Liver (tissue), 9 donors: ENCODE results near the gene GTF2H1. TPM values are rescaled to one million over a fixed set of nuclear protein-coding genes. Genes with fewer than 3 reads are reported as not detected.

ENCODE experiments used
- DNase-seq: peaks from one replicate; pipeline ENCODE4 v3.0.0-alpha.2; 2017; ENCODE audit warnings: low spot score
- H3K27ac ChIP-seq, 2 donors: one replicate each; pipeline ENCODE4 v1.7.0; 2013; ENCODE audit warnings: inconsistent platforms in 2 of 2, low read length in 2 of 2, control low read depth in 1 of 2, low read depth in 1 of 2, mild to moderate bottlenecking in 1 of 2
- H3K27me3 ChIP-seq, 4 donors: one replicate each; pipeline versions ENCODE4 v1.6.1 to v1.7.0; 2013; ENCODE audit warnings: low read length in 3 of 4, inconsistent platforms in 1 of 4, mild to moderate bottlenecking in 1 of 4, moderate library complexity in 1 of 4; ENCODE audit not compliant: control insufficient read depth in 4 of 4, insufficient read depth in 4 of 4
- H3K36me3 ChIP-seq, 4 donors: one replicate each; pipeline versions ENCODE4 v1.6.1 to v1.7.0; 2013; ENCODE audit warnings: low read length in 3 of 4, mild to moderate bottlenecking in 3 of 4, low read depth in 1 of 4, moderate library complexity in 1 of 4; ENCODE audit not compliant: control insufficient read depth in 4 of 4, insufficient read depth in 3 of 4
- H3K4me1 ChIP-seq, 4 donors: one replicate each; pipeline versions ENCODE4 v1.6.1 to v1.7.0; 2013; ENCODE audit warnings: low read length in 3 of 4, mild to moderate bottlenecking in 3 of 4, moderate library complexity in 1 of 4; ENCODE audit not compliant: control insufficient read depth in 4 of 4, insufficient read depth in 4 of 4
- H3K4me3 ChIP-seq, 3 donors: one replicate each; pipeline versions ENCODE4 v1.6.1 to v1.7.0; 2013; ENCODE audit warnings: low read length in 3 of 3, control low read depth in 1 of 3, low read depth in 1 of 3, mild to moderate bottlenecking in 1 of 3
- H3K9ac ChIP-seq, 2 donors: one replicate each; pipeline ENCODE4 v1.7.0; 2013; ENCODE audit warnings: low read length in 2 of 2, mild to moderate bottlenecking in 2 of 2, moderate library complexity in 2 of 2, control low read depth in 1 of 2, low read depth in 1 of 2
- H3K9me3 ChIP-seq, 4 donors: one replicate each; pipeline versions ENCODE4 v1.6.1 to v1.7.0; 2013; ENCODE audit warnings: low read length in 3 of 4; ENCODE audit not compliant: control insufficient read depth in 4 of 4
- ATF3 ChIP-seq: IDR thresholded peaks from 2 replicates; pipeline ENCODE4 v1.6.1; 2016; ENCODE audit warnings: antibody characterized with exemption
- CTCF ChIP-seq: fragments of 150-350 bp; IDR thresholded peaks from 2 replicates; pipeline ENCODE4 v1.5.1; 2017; ENCODE audit warnings: improper control_type of control experiment, low read depth, low read length; ENCODE audit not compliant: missing input control
- FOXA1 ChIP-seq: IDR thresholded peaks from 2 replicates; pipeline ENCODE4 v1.6.1; 2016; ENCODE audit warnings: antibody characterized with exemption
- FOXA2 ChIP-seq: IDR thresholded peaks from 2 replicates; pipeline ENCODE4 v1.6.1; 2016; ENCODE audit warnings: antibody characterized with exemption
- GABPA ChIP-seq, 2 donors: IDR thresholded peaks in 1 of 2; conservative IDR thresholded peaks in 1 of 2; 2 replicates each; pipeline ENCODE4 v1.6.1; 2016; ENCODE audit warnings: antibody characterized with exemption in 2 of 2, mild to moderate bottlenecking in 1 of 2, moderate library complexity in 1 of 2
- HNF4A ChIP-seq, 2 donors: conservative IDR thresholded peaks; 2 replicates each; pipeline ENCODE4 v1.6.1; 2016; ENCODE audit warnings: antibody characterized with exemption in 2 of 2, mild to moderate bottlenecking in 2 of 2
- HNF4G ChIP-seq: IDR thresholded peaks from 2 replicates; pipeline ENCODE4 v1.6.1; 2016; ENCODE audit warnings: antibody characterized with exemption
- JUND ChIP-seq, 2 donors: IDR thresholded peaks; 2 replicates each; pipeline ENCODE4 v1.6.1; 2016; ENCODE audit warnings: antibody characterized with exemption in 2 of 2
- MAX ChIP-seq: IDR thresholded peaks from 2 replicates; pipeline ENCODE4 v1.6.1; 2016; ENCODE audit warnings: antibody characterized with exemption
- NR2F2 ChIP-seq: IDR thresholded peaks from 2 replicates; pipeline ENCODE4 v1.6.1; 2016; ENCODE audit warnings: antibody characterized with exemption
- RAD21 ChIP-seq, 2 donors: IDR thresholded peaks; 2 replicates each; pipeline ENCODE4 v1.6.1; 2016; ENCODE audit warnings: antibody characterized with exemption in 2 of 2, mild to moderate bottlenecking in 2 of 2
- RXRA ChIP-seq, 2 donors: IDR thresholded peaks; 2 replicates each; pipeline ENCODE4 v1.6.1; 2017 to 2018; ENCODE audit warnings: antibody characterized with exemption in 2 of 2, mild to moderate bottlenecking in 1 of 2
- SP1 ChIP-seq: IDR thresholded peaks from 2 replicates; pipeline ENCODE4 v1.6.1; 2018; ENCODE audit warnings: antibody characterized with exemption, mild to moderate bottlenecking
- TAF1 ChIP-seq: conservative IDR thresholded peaks from 2 replicates; pipeline ENCODE4 v1.6.1; 2016; ENCODE audit warnings: antibody characterized with exemption, mild to moderate bottlenecking
- YY1 ChIP-seq: IDR thresholded peaks from 2 replicates; pipeline ENCODE4 v1.6.1; 2016; ENCODE audit warnings: antibody characterized with exemption, mild to moderate bottlenecking
- ZBTB33 ChIP-seq: IDR thresholded peaks from 2 replicates; pipeline ENCODE4 v1.6.1; 2016; ENCODE audit warnings: antibody characterized with exemption
- WGBS: extraction: QIAGEN DNeasy Blood & Tissue Kit; methylation state at CpG from one replicate; pipeline ENCODE4 v1.1.7; 2013; 5-methylcytosine and 5-hydroxymethylcytosine counted together
- polyA plus RNA-seq, 2 donors: library from polyadenylated mRNA; stranded (reverse) in 1 of 2; unstranded in 1 of 2; fragments of 200-250 nt in 1 of 2; fragments of >200 nt in 1 of 2; fragmentation: Nextera tagmentation in 1 of 2; extraction: Ambion mirVana in 1 of 2; gene quantifications; one replicate each; pipeline versions ENCODE4 v1.2.1 to v1.2.3, GENCODE V29; 2013 to 2015
- total RNA-seq, 2 donors: library from RNA; depleted of rRNA; stranded (reverse); fragments of >200 nt; gene quantifications; one replicate each; pipeline ENCODE4 v1.2.3, GENCODE V29; 2014
- donor health status: healthy.
- donor health status: healthy.
- donor health status: healthy.
- donor health status: healthy.
- donor health status: healthy.

Gene GTF2H1
- total and polyA plus RNA-seq, 4 donors: 11.9 to 37.7 (median 18.7) TPM

- peaks cover 0 to 2% (median 0%) of the 10 kb centered on the region in 4 donors for H3K36me3 ChIP-seq
- DNase-seq: no peak
- no peak for TF ChIP-seq RAD21 (IDR thresholded peaks at IDR 0.05)
- no peak for TF ChIP-seq ATF3
- TF ChIP-seq YY1: no peak
- no peak for TF ChIP-seq GABPA (IDR thresholded peaks at IDR 0.05 in 1 of 2, conservative IDR thresholded peaks at IDR 0.05 in 1 of 2)
- TF ChIP-seq NR2F2: no peak
- TF ChIP-seq TAF1: no peak
- TF ChIP-seq FOXA2: no peak
- TF ChIP-seq JUND (IDR thresholded peaks at IDR 0.05): no peak
- no peak for TF ChIP-seq MAX
- TF ChIP-seq FOXA1: no peak
- TF ChIP-seq SP1: no peak
- TF ChIP-seq RXRA (IDR thresholded peaks at IDR 0.05): no peak
- TF ChIP-seq HNF4G: no peak
Measured at GRCh38 chr11:18374956-18375355, 52.6 kb downstream of the GTF2H1 start.

GRCh38 chr11:18375941-18376340, 53.6 kb downstream of the GTF2H1 start:
- Histone ChIP-seq H3K36me3 (peaks cover 0 to 2% (median 0%) of the 10 kb centered on the region in 4 donors), H3K27me3 (no peaks in the 10 kb centered on the region), H3K9me3 (no peaks in the 10 kb centered on the region), H3K4me1 (no peaks in the 10 kb centered on the region), H3K4me3 (no peak overlapping the region), H3K27ac (no peak overlapping the region), H3K9ac (no peak overlapping the region)
- WGBS: 98% methylated on average over 1 of the region's 1 CpG
- DNase-seq: no peak
- TF ChIP-seq HNF4G: no peak
- no peak for TF ChIP-seq FOXA1
- no peak for TF ChIP-seq RAD21 (IDR thresholded peaks at IDR 0.05)
- TF ChIP-seq HNF4A (conservative IDR thresholded peaks at IDR 0.05): no peak
- TF ChIP-seq JUND (IDR thresholded peaks at IDR 0.05): no peak
- TF ChIP-seq GABPA (IDR thresholded peaks at IDR 0.05 in 1 of 2, conservative IDR thresholded peaks at IDR 0.05 in 1 of 2): no peak
- TF ChIP-seq ATF3: no peak
- no peak for TF ChIP-seq TAF1
- no peak for TF ChIP-seq CTCF
- TF ChIP-seq YY1: no peak
- no peak for TF ChIP-seq ZBTB33

More at GRCh38 chr11:18374956-18375355, 52.6 kb downstream of the GTF2H1 start:
- Histone ChIP-seq H3K9me3 (no peaks in the 10 kb centered on the region), H3K9ac (no peak overlapping the region), H3K27ac (no peak overlapping the region), H3K27me3 (no peaks in the 10 kb centered on the region), H3K4me3 (no peak overlapping the region), H3K4me1 (no peaks in the 10 kb centered on the region)
- 96% methylated on average over 2 of the region's 2 CpGs for WGBS
